ENCODE measurements around the gene CEACAM16. TPM values are rescaled to one million over a fixed set of nuclear protein-coding genes. Genes with fewer than 3 reads are reported as not detected.

Gene CEACAM16
- total RNA-seq, 1 donor from 2014 or later = not detected

DNA sequence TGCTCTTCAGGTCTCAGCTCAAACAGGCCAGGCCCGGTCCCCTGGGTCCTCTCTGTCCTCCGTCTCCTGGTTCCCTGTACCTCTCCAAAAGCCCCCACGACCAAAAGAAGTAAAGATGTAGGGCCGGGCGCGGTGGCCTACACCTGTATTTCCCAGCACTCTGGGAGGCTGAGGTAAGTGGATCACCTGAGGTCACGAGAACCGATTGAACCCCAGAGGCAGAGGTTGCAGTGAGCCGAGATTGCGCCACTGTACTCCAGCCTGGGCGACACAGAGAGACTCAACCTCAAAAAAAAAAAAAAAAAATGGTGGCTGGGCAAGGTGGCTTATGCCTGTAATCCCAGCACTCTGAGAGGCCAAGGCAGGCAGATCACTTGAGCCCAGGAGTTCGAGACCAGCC, 27.5 kb downstream of the CEACAM16 start:
- DNase-seq (ENCODE audit: low read depth) = no peak
- TF ChIP-seq, protein P1, sequence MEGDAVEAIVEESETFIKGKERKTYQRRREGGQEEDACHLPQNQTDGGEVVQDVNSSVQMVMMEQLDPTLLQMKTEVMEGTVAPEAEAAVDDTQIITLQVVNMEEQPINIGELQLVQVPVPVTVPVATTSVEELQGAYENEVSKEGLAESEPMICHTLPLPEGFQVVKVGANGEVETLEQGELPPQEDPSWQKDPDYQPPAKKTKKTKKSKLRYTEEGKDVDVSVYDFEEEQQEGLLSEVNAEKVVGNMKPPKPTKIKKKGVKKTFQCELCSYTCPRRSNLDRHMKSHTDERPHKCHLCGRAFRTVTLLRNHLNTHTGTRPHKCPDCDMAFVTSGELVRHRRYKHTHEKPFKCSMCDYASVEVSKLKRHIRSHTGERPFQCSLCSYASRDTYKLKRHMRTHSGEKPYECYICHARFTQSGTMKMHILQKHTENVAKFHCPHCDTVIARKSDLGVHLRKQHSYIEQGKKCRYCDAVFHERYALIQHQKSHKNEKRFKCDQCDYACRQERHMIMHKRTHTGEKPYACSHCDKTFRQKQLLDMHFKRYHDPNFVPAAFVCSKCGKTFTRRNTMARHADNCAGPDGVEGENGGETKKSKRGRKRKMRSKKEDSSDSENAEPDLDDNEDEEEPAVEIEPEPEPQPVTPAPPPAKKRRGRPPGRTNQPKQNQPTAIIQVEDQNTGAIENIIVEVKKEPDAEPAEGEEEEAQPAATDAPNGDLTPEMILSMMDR (conservative IDR thresholded peaks at IDR 0.05; ENCODE audit: low read depth, low read length) = no peak
- no peak overlapping the region for H3K4me3 ChIP-seq (ENCODE audit: low read depth, low read length)

DNA sequence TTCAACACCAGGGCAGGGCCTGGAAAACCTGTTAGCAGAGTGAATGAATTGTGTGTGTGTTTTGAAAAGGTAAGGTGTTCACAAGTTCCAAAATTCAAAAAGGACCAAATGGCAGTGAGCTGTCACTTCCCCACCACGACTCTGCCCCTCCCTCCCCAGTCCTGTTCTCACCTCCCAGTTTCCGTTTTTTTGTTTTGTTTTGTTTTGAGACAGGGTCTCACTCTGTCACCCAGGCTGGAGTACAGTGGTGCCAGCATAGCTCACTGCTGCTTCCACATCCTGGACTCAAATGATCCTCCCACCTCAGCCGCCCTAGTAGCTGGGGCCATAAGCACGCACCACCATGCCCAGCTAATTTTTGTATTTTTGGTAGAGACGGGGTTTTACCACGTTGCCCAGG, 29.2 kb downstream of the CEACAM16 start:
- TF ChIP-seq, protein P1 (conservative IDR thresholded peaks at IDR 0.05; ENCODE audit: low read depth, low read length) = no peak
- H3K4me3 ChIP-seq (ENCODE audit: low read depth, low read length) = no peak overlapping the region
- DNase-seq (ENCODE audit: low read depth) = no peak

DNA sequence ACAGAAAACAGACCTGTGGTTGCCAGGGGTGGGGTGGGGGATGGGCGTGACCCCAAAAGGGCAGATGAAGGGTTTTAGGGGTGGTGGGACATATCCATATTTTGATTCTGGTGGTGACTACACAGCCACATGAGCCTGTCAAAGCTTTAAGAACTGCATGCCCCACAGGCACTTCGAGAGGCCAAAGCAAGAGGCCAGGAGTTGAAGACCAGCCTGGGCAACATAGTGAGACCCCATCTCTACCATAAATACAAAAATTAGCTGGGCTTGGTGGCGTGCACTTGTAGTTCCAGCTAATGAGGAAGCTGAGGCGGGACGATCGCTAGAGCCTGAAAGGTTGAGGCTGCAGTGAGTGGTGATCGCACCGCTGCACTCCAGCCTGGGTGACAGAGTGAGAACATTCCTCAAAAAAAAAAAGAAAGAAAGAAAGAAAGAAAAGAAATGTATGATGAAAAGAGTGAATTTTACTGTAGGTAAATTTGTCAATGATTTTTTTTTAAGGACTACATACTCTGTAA, 30.6 kb downstream of the CEACAM16 start:
- TF ChIP-seq, protein P1 (conservative IDR thresholded peaks at IDR 0.05; ENCODE audit: low read depth, low read length) = no peak
- no peak for DNase-seq (ENCODE audit: low read depth)
- H3K4me3 ChIP-seq (ENCODE audit: low read depth, low read length) = no peak overlapping the region

DNA sequence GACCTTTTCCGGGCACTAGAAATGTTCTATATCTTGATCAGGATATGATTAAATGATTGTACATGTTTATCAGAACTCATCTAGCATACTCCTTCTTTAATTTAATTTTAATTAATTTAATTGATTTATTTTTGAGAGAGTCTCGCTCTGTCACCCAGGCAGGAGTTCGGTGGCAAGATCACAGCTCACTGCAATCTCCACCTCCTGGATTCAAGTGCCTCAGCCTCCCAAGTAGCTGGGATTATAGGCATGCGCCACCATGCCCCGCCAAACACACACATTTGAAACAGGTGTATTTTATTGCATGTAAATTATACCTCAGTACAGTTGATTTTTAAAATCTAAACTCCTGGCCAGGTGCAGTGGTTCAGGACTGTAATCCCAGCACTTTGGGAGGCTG, 32.1 kb downstream of the CEACAM16 start:
- TF ChIP-seq, protein P1 (conservative IDR thresholded peaks at IDR 0.05; ENCODE audit: low read depth, low read length) = no peak
- no peak for DNase-seq (ENCODE audit: low read depth)
- no peak overlapping the region for H3K4me3 ChIP-seq (ENCODE audit: low read depth, low read length)

DNA sequence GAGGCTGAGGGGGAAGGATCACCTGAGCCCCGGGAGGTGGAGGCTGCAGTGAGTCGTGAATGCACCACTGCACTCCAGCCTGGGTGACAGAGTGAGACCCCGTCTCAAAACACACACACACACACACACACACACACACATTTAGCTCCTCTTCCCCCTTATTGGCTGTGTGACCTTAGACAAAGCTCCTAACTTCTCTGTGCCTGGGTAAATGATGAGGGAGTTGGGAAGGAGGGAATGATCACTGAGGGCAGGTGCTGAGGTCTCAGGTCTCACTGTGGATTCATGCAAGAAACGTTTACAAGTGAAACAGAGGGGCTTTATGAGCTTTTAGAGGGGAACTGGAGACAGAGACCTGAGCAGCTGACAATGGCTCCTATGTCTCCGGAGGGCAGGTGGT, 32.7 kb downstream of the CEACAM16 start:
- DNase-seq (ENCODE audit: low read depth) = no peak
- H3K4me3 ChIP-seq (ENCODE audit: low read depth, low read length) = no peak overlapping the region
- TF ChIP-seq, protein P1 (conservative IDR thresholded peaks at IDR 0.05; ENCODE audit: low read depth, low read length) = no peak

DNA sequence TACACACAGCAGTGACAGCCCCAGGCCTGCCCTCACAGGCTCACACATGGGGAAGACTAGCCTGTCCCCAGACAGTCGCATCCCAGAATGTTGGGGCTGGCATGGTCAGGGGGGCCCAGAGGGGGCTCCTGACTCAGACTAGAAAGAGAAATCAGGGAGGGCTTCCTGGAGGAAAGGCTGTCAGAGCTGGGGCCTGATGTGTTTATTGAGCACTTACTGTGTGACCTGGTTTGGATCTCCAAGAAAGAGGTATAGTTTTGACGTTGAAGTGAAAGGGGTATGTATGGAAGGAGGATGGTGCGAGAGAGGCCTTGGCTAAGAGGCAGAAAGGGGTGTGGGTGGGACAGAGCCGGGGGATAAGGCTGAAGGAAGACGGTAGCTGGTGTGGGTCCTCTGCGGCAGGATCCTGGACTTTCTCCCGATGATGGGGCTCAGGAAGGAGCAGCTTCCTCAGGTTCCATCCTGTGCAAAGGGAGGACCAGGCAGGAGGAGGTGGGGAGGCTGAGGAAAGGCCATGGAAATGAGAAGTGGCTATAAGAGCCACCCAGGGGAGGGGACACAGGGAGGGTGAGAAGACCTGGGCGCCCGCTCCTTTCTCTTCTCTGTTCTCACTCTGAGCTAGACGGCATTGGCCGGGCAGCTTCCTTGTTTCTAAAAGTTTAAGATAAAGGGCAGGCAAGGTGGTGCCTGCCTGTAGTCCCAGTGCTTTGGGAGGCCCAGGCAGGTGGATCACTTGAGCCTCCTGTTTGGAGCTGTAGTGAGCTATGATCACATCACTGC, 33.5 kb downstream of the CEACAM16 start:
- no peak overlapping the region for H3K4me3 ChIP-seq (ENCODE audit: low read depth, low read length)
- TF ChIP-seq, protein P1 (conservative IDR thresholded peaks at IDR 0.05; ENCODE audit: low read depth, low read length) = no peak
- no peak for DNase-seq (ENCODE audit: low read depth)

DNA sequence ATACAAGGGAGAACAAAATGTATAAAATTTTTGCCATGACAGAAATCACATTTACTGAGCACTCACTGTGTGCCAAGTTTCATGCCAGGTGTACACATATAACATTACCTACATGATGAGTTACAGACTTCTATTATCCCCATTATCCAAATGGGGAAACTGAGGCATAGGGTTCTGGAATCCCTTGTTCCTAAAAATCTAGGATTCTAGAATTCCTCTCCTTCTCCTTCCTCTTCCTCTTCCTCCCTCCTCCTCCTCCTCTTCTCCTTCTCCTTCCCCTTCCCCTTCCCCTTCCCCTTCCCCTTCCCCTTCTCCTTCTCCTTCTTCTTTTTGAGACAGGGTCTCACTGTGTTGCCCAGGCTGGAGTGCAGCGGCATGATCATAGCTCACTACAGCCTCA, 35.4 kb downstream of the CEACAM16 start:
- TF ChIP-seq, protein P1 (conservative IDR thresholded peaks at IDR 0.05; ENCODE audit: low read depth, low read length) = no peak
- no peak overlapping the region for H3K4me3 ChIP-seq (ENCODE audit: low read depth, low read length)
- DNase-seq (ENCODE audit: low read depth) = no peak

Data from epithelial cell of proximal tubule (primary cell).